GM12878 (cell line): Measurements from ENCODE around the gene RAD51B. TPM values are rescaled to one million over a fixed set of nuclear protein-coding genes. Genes with fewer than 3 reads are reported as not detected.

Experiments used
- ATF2 ChIP-seq: IDR thresholded peaks from 2 replicates; pipeline ENCODE4 v1.6.1; 2012; ENCODE audit warnings: low read length, inconsistent platforms
- BCL11A ChIP-seq: IDR thresholded peaks from 2 replicates; pipeline ENCODE4 v1.6.1; 2011; ENCODE audit warnings: low read depth, low read length
- ELK1 ChIP-seq: IDR thresholded peaks from 2 replicates; pipeline ENCODE4 v1.6.1; 2012; ENCODE audit warnings: low read depth, low read length, improper control_type of control experiment
- FOS ChIP-seq: IDR thresholded peaks from 3 replicates; pipeline ENCODE4 v1.6.1; 2011; ENCODE audit warnings: borderline replicate concordance; ENCODE audit not compliant: insufficient read length; ENCODE audit errors: extremely low read depth
- FOXK2 ChIP-seq: fragments of 450-650 bp; IDR thresholded peaks from 2 replicates; pipeline ENCODE4 v1.6.1; 2017; ENCODE audit warnings: mild to moderate bottlenecking, moderate library complexity
- GABPA ChIP-seq: IDR thresholded peaks from 2 replicates; pipeline ENCODE4 v1.6.1; 2014; ENCODE audit warnings: antibody characterized with exemption, low read depth, mild to moderate bottlenecking, inconsistent platforms
- HDAC6 ChIP-seq: fragments of 200-600 bp; sonication (generic); IDR thresholded peaks from one replicate; pipeline ENCODE4 v1.8.0; 2017; ENCODE audit warnings: antibody characterized with exemption; ENCODE audit not compliant: unreplicated experiment
- HDGF ChIP-seq: fragments of 450-650 bp; IDR thresholded peaks from 2 replicates; pipeline ENCODE4 v1.6.1; 2016; ENCODE audit warnings: antibody characterized with exemption
- IKZF1 ChIP-seq: fragments of 450-650 bp; conservative IDR thresholded peaks from 2 replicates; pipeline ENCODE4 v1.6.1; 2017; ENCODE audit warnings: antibody characterized with exemption, mild to moderate bottlenecking
- LARP7 ChIP-seq: fragments of 450-650 bp; IDR thresholded peaks from 2 replicates; pipeline ENCODE4 v1.6.1; 2017; ENCODE audit warnings: mild to moderate bottlenecking
- NBN ChIP-seq: fragments of 450-650 bp; IDR thresholded peaks from 2 replicates; pipeline ENCODE4 v1.6.1; 2016
- RUNX3 ChIP-seq: IDR thresholded peaks from 2 replicates; pipeline ENCODE4 v1.6.1; 2012; ENCODE audit warnings: low read length, inconsistent platforms
- SP1 ChIP-seq: IDR thresholded peaks from one replicate; pipeline ENCODE4 v1.6.1; 2011; ENCODE audit warnings: low read depth, low read length
- ZNF217 ChIP-seq: fragments of 450-650 bp; IDR thresholded peaks from 2 replicates; pipeline ENCODE4 v1.6.1; 2017; ENCODE audit warnings: antibody characterized with exemption, mild to moderate bottlenecking
- ZNF24 ChIP-seq: fragments of 450-650 bp; IDR thresholded peaks from 2 replicates; pipeline ENCODE4 v1.6.1; 2017; ENCODE audit warnings: antibody characterized with exemption, mild to moderate bottlenecking
- polyA plus RNA-seq, 11 experiments: library from polyadenylated mRNA; depleted of rRNA in 4 of 11; unstranded in 6 of 11; stranded (reverse) in 5 of 11; fragments of >200 nt; fragmentation: Nextera tagmentation in 4 of 11; fragmentation: Illumina TruSeq in 1 of 11; extraction: Ambion mirVana in 4 of 11; extraction: Trizol in 1 of 11; gene quantifications; 1 replicate in 1 of 11; 2 replicates in 10 of 11; pipeline versions ENCODE4 v1.2.1 to v1.2.3, GENCODE V29; 2011 to 2016; ENCODE audit warnings: inconsistent platforms in 2 of 11, missing spikeins in 2 of 11, low read depth in 1 of 11
- total RNA-seq, 4 experiments: library from RNA; depleted of rRNA in 3 of 4; stranded (reverse); fragments of >200 nt in 3 of 4; fragmentation: Illumina TruSeq in 1 of 4; extraction: Trizol in 1 of 4; gene quantifications; 2 replicates each; pipeline versions ENCODE4 v1.2.1 to v1.2.3, GENCODE V29; 2013 to 2021
- TF ChIP-seq, protein P1 (sequence below): fragments of 450-650 bp; conservative IDR thresholded peaks from 2 replicates; pipeline ENCODE4 v1.6.1; 2017; ENCODE audit warnings: mild to moderate bottlenecking, moderate library complexity
- TF ChIP-seq, protein P2 (sequence below): IDR thresholded peaks from 2 replicates; pipeline ENCODE4 v1.6.1; 2012; ENCODE audit warnings: mild to moderate bottlenecking, low read depth, low read length
- TF ChIP-seq, protein P3 (sequence below): fragments of 450-650 bp; IDR thresholded peaks from 2 replicates; pipeline ENCODE4 v1.6.1; 2016; ENCODE audit warnings: mild to moderate bottlenecking, moderate library complexity, borderline replicate concordance

RAD51B gene
- total and polyA plus RNA-seq, 10 of the 15 experiments (the other 5 are each of a cell fraction or from before 2014, with no cell fraction given) = 9.8 to 26.8 (median 21.3) TPM

DNA sequence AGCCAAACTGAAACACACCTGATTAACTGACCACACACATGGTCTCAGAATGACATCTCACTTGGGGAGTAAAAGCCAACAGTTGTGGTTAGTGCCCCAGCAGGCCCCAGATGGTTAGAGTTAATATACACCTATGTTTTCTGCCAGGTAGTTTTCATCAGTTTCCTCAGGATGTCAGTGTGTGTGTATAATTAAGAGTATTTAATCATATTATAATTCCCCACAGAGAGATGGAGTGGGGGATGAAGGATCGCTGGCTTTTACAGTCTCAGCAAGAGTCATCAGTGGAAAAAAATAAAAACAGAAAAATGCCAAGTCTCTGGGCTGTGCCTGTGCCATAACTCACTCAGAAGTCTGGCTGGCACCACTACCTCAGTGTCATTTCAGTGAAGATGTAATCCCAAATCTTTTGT is 560.8 kb downstream of the RAD51B start (continued):
- TF ChIP-seq HDGF = no peak
- peak; percentile 80 for TF ChIP-seq ZNF217
- no peak for TF ChIP-seq ZNF24
- TF ChIP-seq, protein P1, sequence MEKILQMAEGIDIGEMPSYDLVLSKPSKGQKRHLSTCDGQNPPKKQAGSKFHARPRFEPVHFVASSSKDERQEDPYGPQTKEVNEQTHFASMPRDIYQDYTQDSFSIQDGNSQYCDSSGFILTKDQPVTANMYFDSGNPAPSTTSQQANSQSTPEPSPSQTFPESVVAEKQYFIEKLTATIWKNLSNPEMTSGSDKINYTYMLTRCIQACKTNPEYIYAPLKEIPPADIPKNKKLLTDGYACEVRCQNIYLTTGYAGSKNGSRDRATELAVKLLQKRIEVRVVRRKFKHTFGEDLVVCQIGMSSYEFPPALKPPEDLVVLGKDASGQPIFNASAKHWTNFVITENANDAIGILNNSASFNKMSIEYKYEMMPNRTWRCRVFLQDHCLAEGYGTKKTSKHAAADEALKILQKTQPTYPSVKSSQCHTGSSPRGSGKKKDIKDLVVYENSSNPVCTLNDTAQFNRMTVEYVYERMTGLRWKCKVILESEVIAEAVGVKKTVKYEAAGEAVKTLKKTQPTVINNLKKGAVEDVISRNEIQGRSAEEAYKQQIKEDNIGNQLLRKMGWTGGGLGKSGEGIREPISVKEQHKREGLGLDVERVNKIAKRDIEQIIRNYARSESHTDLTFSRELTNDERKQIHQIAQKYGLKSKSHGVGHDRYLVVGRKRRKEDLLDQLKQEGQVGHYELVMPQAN = 0 out of 2 replicates have a peak, but pooled peaks have one; percentile 20
- TF ChIP-seq ELK1 = no peak
- peak; percentile 89 for TF ChIP-seq BCL11A
- no peak for TF ChIP-seq GABPA
- no peak for TF ChIP-seq HDAC6
- no peak for TF ChIP-seq LARP7
- TF ChIP-seq NBN = peak; percentile 4; the same call in 1 of the 2 replicates
- TF ChIP-seq SP1 = peak; percentile 47
- TF ChIP-seq, protein P2, sequence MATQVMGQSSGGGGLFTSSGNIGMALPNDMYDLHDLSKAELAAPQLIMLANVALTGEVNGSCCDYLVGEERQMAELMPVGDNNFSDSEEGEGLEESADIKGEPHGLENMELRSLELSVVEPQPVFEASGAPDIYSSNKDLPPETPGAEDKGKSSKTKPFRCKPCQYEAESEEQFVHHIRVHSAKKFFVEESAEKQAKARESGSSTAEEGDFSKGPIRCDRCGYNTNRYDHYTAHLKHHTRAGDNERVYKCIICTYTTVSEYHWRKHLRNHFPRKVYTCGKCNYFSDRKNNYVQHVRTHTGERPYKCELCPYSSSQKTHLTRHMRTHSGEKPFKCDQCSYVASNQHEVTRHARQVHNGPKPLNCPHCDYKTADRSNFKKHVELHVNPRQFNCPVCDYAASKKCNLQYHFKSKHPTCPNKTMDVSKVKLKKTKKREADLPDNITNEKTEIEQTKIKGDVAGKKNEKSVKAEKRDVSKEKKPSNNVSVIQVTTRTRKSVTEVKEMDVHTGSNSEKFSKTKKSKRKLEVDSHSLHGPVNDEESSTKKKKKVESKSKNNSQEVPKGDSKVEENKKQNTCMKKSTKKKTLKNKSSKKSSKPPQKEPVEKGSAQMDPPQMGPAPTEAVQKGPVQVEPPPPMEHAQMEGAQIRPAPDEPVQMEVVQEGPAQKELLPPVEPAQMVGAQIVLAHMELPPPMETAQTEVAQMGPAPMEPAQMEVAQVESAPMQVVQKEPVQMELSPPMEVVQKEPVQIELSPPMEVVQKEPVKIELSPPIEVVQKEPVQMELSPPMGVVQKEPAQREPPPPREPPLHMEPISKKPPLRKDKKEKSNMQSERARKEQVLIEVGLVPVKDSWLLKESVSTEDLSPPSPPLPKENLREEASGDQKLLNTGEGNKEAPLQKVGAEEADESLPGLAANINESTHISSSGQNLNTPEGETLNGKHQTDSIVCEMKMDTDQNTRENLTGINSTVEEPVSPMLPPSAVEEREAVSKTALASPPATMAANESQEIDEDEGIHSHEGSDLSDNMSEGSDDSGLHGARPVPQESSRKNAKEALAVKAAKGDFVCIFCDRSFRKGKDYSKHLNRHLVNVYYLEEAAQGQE = no peak
- no peak for TF ChIP-seq FOXK2
- TF ChIP-seq, protein P3, sequence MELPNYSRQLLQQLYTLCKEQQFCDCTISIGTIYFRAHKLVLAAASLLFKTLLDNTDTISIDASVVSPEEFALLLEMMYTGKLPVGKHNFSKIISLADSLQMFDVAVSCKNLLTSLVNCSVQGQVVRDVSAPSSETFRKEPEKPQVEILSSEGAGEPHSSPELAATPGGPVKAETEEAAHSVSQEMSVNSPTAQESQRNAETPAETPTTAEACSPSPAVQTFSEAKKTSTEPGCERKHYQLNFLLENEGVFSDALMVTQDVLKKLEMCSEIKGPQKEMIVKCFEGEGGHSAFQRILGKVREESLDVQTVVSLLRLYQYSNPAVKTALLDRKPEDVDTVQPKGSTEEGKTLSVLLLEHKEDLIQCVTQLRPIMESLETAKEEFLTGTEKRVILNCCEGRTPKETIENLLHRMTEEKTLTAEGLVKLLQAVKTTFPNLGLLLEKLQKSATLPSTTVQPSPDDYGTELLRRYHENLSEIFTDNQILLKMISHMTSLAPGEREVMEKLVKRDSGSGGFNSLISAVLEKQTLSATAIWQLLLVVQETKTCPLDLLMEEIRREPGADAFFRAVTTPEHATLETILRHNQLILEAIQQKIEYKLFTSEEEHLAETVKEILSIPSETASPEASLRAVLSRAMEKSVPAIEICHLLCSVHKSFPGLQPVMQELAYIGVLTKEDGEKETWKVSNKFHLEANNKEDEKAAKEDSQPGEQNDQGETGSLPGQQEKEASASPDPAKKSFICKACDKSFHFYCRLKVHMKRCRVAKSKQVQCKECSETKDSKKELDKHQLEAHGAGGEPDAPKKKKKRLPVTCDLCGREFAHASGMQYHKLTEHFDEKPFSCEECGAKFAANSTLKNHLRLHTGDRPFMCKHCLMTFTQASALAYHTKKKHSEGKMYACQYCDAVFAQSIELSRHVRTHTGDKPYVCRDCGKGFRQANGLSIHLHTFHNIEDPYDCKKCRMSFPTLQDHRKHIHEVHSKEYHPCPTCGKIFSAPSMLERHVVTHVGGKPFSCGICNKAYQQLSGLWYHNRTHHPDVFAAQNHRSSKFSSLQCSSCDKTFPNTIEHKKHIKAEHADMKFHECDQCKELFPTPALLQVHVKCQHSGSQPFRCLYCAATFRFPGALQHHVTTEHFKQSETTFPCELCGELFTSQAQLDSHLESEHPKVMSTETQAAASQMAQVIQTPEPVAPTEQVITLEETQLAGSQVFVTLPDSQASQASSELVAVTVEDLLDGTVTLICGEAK = no peak
- TF ChIP-seq RUNX3 = peak; percentile 99
- peak; percentile 9 for TF ChIP-seq IKZF1
- TF ChIP-seq ATF2 = peak; percentile 76
- no peak for TF ChIP-seq FOS
